GM12878 (cell line): Measurements from ENCODE around the gene ZFP3. TPM values are rescaled to one million over a fixed set of nuclear protein-coding genes. Genes with fewer than 3 reads are reported as not detected.

Experiments
- ATAC-seq: fragments of 200-7000 bp; cut with Tn5 transposase; 3 replicates; pipeline ENCODE4 v1.9.1; 2020; ENCODE audit warnings: mild to moderate bottlenecking, moderate library complexity
- BruUV-seq: library from RNA; stranded (reverse); fragments of 400-500 nt; replicated peaks from 2 replicates; lab custom pipeline; 2021; lab: Mats Ljungman, UMichigan
- CTCF ChIA-PET: fragments of 300-600 bp; sonication (Branson Sonifier 250); formaldehyde crosslinking; extraction: SDS; loops from one replicate; lab custom pipeline; 2021; ENCODE audit warnings: inconsistent platforms; lab: Yijun Ruan, JAX
- POLR2A ChIA-PET: fragments of 350-600 bp; formaldehyde crosslinking; extraction: SDS; loops from one replicate; lab custom pipeline; 2021; ENCODE audit warnings: inconsistent platforms; lab: Charles Lee
- RAD21 ChIA-PET: fragments of 300-600 bp; sonication (Branson Sonifier 250); formaldehyde crosslinking; loops from one replicate; lab custom pipeline; 2023; ENCODE audit warnings: antibody characterized with exemption; ENCODE audit not compliant: unreplicated experiment; lab: Charles Lee
- SMC1A ChIA-PET: fragments of 300-600 bp; sonication (Branson Sonifier 250); formaldehyde crosslinking; loops from one replicate; lab custom pipeline; 2023; ENCODE audit not compliant: unreplicated experiment, uncharacterized antibody; lab: Charles Lee
- DNase-seq: peaks from one replicate; pipeline ENCODE4 v3.0.0-alpha.2; 2011; ENCODE audit warnings: low read depth, low spot score
- FAIRE-seq: peaks from 3 replicates; lab custom pipeline; 2011; peaks lifted over from hg19 to GRCh38; lab: Jason Lieb, UNC
- H2AFZ ChIP-seq: 2 replicates; pipeline ENCODE4 v1.6.0; 2011; ENCODE audit warnings: low read depth, low read length, control low read depth; ENCODE audit not compliant: control insufficient read depth
- H3K27ac ChIP-seq: 2 replicates; pipeline ENCODE4 v1.5.1; 2011; ENCODE audit warnings: control low read depth; ENCODE audit not compliant: control insufficient read depth, insufficient read depth
- H3K27me3 ChIP-seq, 2 experiments: replicated peaks in 1 of 2; 2 replicates each; pipeline versions ENCODE4 v1.6.0 to v1.6.1; 2011; ENCODE audit warnings: low read length in 1 of 2; ENCODE audit not compliant: control insufficient read depth in 2 of 2, insufficient read depth in 2 of 2
- H3K36me3 ChIP-seq, 2 experiments: 2 replicates each; pipeline ENCODE4 v1.5.1; 2011; ENCODE audit warnings: low read length in 1 of 2; ENCODE audit not compliant: control insufficient read depth in 2 of 2, insufficient read depth in 2 of 2
- H3K4me1 ChIP-seq: 2 replicates; pipeline ENCODE4 v1.6.1; 2011; ENCODE audit warnings: mild to moderate bottlenecking, low read length, moderate library complexity, mixed read lengths; ENCODE audit not compliant: control insufficient read depth, insufficient read depth
- H3K4me2 ChIP-seq: 2 replicates; pipeline ENCODE4 v1.6.0; 2011; ENCODE audit warnings: control low read depth; ENCODE audit not compliant: control insufficient read depth, insufficient read depth
- H3K4me3 ChIP-seq: fragments of 200-600 bp; sonication (generic); 2 replicates; pipeline ENCODE4 v1.5.1; 2016
- H3K79me2 ChIP-seq: 2 replicates; pipeline ENCODE4 v1.6.0; 2011; ENCODE audit warnings: low read length; ENCODE audit not compliant: control insufficient read depth, insufficient read depth
- H3K9ac ChIP-seq: 2 replicates; pipeline ENCODE4 v1.8.0; 2011; ENCODE audit warnings: low read length, control low read depth, mixed read lengths; ENCODE audit not compliant: control insufficient read depth, insufficient read depth
- H3K9me3 ChIP-seq: replicated peaks from 3 replicates; pipeline ENCODE4 v1.5.1; 2011; ENCODE audit warnings: mild to moderate bottlenecking, low read length; ENCODE audit not compliant: control insufficient read depth, insufficient read depth
- H4K20me1 ChIP-seq: 2 replicates; pipeline ENCODE4 v1.6.0; 2011; ENCODE audit not compliant: control insufficient read depth, insufficient read depth
- ATF7 ChIP-seq: fragments of 450-650 bp; IDR thresholded peaks from 2 replicates; pipeline ENCODE4 v1.6.1; 2016; ENCODE audit warnings: low read depth, mild to moderate bottlenecking
- CEBPB ChIP-seq, 2 experiments: fragments of 150-350 bp in 1 of 2; IDR thresholded peaks; 2 replicates each; pipeline ENCODE4 v1.6.1; 2012 to 2014; ENCODE audit warnings: low read depth in 2 of 2, low read length in 2 of 2, borderline replicate concordance in 1 of 2, inconsistent platforms in 1 of 2
- CREB1 ChIP-seq: IDR thresholded peaks from 2 replicates; pipeline ENCODE4 v1.6.1; 2012; ENCODE audit warnings: low read depth, mild to moderate bottlenecking, inconsistent platforms
- HCFC1 ChIP-seq: fragments of 150-350 bp; IDR thresholded peaks from 2 replicates; pipeline ENCODE4 v1.6.1; 2014; ENCODE audit warnings: low read length
- HDAC2 ChIP-seq: fragments of 200-600 bp; sonication (generic); IDR thresholded peaks from 2 replicates; pipeline ENCODE4 v1.6.1; 2017
- KDM1A ChIP-seq: fragments of 200-600 bp; sonication (generic); IDR thresholded peaks from 2 replicates; pipeline ENCODE4 v1.6.1; 2016; ENCODE audit warnings: borderline replicate concordance
- MYC ChIP-seq: IDR thresholded peaks from 2 replicates; pipeline ENCODE4 v1.6.1; 2011; ENCODE audit warnings: mild to moderate bottlenecking, low read length, moderate library complexity, inconsistent platforms; ENCODE audit not compliant: insufficient read depth, insufficient replicate concordance, insufficient read length, severe bottlenecking
- POLR2AphosphoS5 ChIP-seq: IDR thresholded peaks from 2 replicates; pipeline ENCODE4 v1.6.1; 2011; ENCODE audit warnings: mild to moderate bottlenecking, low read length, inconsistent platforms
- RELA ChIP-seq: fragments of 450-650 bp; IDR thresholded peaks from 2 replicates; pipeline ENCODE4 v1.8.0; 2014; ENCODE audit warnings: borderline replicate concordance; ENCODE audit not compliant: partially characterized antibody
- SPI1 ChIP-seq: IDR thresholded peaks from 2 replicates; pipeline ENCODE4 v1.6.1; 2011; ENCODE audit warnings: low read depth, mild to moderate bottlenecking, low read length, moderate library complexity, borderline replicate concordance; ENCODE audit not compliant: insufficient read depth
- TCF7 ChIP-seq: IDR thresholded peaks from 2 replicates; pipeline ENCODE4 v1.6.1; 2014; ENCODE audit warnings: antibody characterized with exemption, borderline replicate concordance
- WGBS: methylation state at CpG from one replicate; pipeline ENCODE4 v1.1.6; 2016; ENCODE audit warnings: low lambda C conversion rate; ENCODE audit not compliant: insufficient replicate concordance, insufficient coverage; ENCODE audit errors: missing lambda C conversion rate; 5-methylcytosine and 5-hydroxymethylcytosine counted together
- in situ Hi-C: fragments of 300-500 bp; cut with MboI; formaldehyde crosslinking; loops from 9 replicates; pipeline ENCODE4 v1.14.3; 2018; ENCODE audit warnings: mixed read lengths
- intact Hi-C: fragments of 100-400 bp; cut with micrococcal nuclease; formaldehyde crosslinking; loops from one replicate; pipeline ENCODE4 v1.14.2; 2022; ENCODE audit not compliant: unreplicated experiment
- polyA plus RNA-seq, 11 experiments: library from polyadenylated mRNA; depleted of rRNA in 4 of 11; unstranded in 6 of 11; stranded (reverse) in 5 of 11; fragments of >200 nt; fragmentation: Nextera tagmentation in 4 of 11; fragmentation: Illumina TruSeq in 1 of 11; extraction: Ambion mirVana in 4 of 11; extraction: Trizol in 1 of 11; gene quantifications; 1 replicate in 1 of 11; 2 replicates in 10 of 11; pipeline versions ENCODE4 v1.2.1 to v1.2.3, GENCODE V29; 2011 to 2016; ENCODE audit warnings: inconsistent platforms in 2 of 11, missing spikeins in 2 of 11, low read depth in 1 of 11
- total RNA-seq, 4 experiments: library from RNA; depleted of rRNA in 3 of 4; stranded (reverse); fragments of >200 nt in 3 of 4; fragmentation: Illumina TruSeq in 1 of 4; extraction: Trizol in 1 of 4; gene quantifications; 2 replicates each; pipeline versions ENCODE4 v1.2.1 to v1.2.3, GENCODE V29; 2013 to 2021
- TF ChIP-seq, protein P1 (sequence below): IDR thresholded peaks from 2 replicates; pipeline ENCODE4 v1.6.1; 2012; ENCODE audit warnings: low read length, inconsistent platforms
- TF ChIP-seq, protein P2 (sequence below): fragments of 450-650 bp; IDR thresholded peaks from 2 replicates; pipeline ENCODE4 v1.6.1; 2017; ENCODE audit warnings: borderline replicate concordance
- TF ChIP-seq, protein P3 (sequence below), 3 experiments: IDR thresholded peaks in 2 of 3; conservative IDR thresholded peaks in 1 of 3; 2 replicates each; pipeline ENCODE4 v1.5.1; 2011; ENCODE audit warnings: low read depth in 3 of 3, low read length in 3 of 3, mild to moderate bottlenecking in 3 of 3, control low read depth in 2 of 3, moderate library complexity in 2 of 3, inconsistent platforms in 1 of 3, mixed read lengths in 1 of 3; ENCODE audit not compliant: control insufficient read depth in 2 of 3, insufficient read depth in 1 of 3; ENCODE audit errors: extremely low read depth in 1 of 3

Gene ZFP3
- total and polyA plus RNA-seq, 10 of the 15 experiments (the other 5 are each of a cell fraction or from before 2014, with no cell fraction given) = 0.37 to 4.1 (median 1.6) TPM

DNA sequence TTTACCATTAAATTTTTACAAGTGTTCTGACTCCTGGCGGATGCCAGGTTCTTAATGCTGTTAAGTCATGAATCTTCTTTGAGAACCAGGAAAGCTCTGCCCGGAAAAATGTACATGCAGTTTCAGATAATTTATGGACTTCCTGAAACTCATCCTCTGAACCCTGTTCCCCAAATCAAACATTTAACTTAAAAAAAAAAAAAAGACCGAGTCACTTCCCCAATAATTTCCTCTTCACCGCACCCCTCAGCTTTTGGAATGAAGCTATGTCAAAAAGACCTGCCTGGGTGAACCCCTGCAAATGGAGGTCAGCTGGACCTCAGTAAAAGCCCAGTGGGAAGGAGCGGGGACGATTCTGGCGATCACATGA, 18.4 kb downstream of the ZFP3 start:
- no peaks in the 10 kb centered on the region for H4K20me1 ChIP-seq
- peaks cover 48% of the 10 kb centered on the region for H3K9me3 ChIP-seq
- no peak for FAIRE-seq
- no peak for TF ChIP-seq CEBPB (IDR thresholded peaks at IDR 0.05; ENCODE audit: borderline replicate concordance in 1 of 2, low read depth in 2 of 2, low read length in 2 of 2)
- TF ChIP-seq RELA = no peak
- no peak for TF ChIP-seq SPI1
- TF ChIP-seq, protein P1, sequence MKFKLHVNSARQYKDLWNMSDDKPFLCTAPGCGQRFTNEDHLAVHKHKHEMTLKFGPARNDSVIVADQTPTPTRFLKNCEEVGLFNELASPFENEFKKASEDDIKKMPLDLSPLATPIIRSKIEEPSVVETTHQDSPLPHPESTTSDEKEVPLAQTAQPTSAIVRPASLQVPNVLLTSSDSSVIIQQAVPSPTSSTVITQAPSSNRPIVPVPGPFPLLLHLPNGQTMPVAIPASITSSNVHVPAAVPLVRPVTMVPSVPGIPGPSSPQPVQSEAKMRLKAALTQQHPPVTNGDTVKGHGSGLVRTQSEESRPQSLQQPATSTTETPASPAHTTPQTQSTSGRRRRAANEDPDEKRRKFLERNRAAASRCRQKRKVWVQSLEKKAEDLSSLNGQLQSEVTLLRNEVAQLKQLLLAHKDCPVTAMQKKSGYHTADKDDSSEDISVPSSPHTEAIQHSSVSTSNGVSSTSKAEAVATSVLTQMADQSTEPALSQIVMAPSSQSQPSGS = no peak
- no peak for TF ChIP-seq TCF7
- TF ChIP-seq MYC = no peak
- TF ChIP-seq, protein P2, sequence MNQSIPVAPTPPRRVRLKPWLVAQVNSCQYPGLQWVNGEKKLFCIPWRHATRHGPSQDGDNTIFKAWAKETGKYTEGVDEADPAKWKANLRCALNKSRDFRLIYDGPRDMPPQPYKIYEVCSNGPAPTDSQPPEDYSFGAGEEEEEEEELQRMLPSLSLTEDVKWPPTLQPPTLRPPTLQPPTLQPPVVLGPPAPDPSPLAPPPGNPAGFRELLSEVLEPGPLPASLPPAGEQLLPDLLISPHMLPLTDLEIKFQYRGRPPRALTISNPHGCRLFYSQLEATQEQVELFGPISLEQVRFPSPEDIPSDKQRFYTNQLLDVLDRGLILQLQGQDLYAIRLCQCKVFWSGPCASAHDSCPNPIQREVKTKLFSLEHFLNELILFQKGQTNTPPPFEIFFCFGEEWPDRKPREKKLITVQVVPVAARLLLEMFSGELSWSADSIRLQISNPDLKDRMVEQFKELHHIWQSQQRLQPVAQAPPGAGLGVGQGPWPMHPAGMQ = no peak
- TF ChIP-seq, protein P3, sequence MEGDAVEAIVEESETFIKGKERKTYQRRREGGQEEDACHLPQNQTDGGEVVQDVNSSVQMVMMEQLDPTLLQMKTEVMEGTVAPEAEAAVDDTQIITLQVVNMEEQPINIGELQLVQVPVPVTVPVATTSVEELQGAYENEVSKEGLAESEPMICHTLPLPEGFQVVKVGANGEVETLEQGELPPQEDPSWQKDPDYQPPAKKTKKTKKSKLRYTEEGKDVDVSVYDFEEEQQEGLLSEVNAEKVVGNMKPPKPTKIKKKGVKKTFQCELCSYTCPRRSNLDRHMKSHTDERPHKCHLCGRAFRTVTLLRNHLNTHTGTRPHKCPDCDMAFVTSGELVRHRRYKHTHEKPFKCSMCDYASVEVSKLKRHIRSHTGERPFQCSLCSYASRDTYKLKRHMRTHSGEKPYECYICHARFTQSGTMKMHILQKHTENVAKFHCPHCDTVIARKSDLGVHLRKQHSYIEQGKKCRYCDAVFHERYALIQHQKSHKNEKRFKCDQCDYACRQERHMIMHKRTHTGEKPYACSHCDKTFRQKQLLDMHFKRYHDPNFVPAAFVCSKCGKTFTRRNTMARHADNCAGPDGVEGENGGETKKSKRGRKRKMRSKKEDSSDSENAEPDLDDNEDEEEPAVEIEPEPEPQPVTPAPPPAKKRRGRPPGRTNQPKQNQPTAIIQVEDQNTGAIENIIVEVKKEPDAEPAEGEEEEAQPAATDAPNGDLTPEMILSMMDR (IDR thresholded peaks at IDR 0.05 in 2 of 3, conservative IDR thresholded peaks at IDR 0.05 in 1 of 3; ENCODE audit: control insufficient read depth in 2 of 3, extremely low read depth in 1 of 3, insufficient read depth in 1 of 3, low read depth in 3 of 3, low read length in 3 of 3) = no peak
- no peak for TF ChIP-seq POLR2AphosphoS5
- TF ChIP-seq HDAC2 = no peak
- TF ChIP-seq ATF7 = no peak
- no peak for TF ChIP-seq KDM1A
- TF ChIP-seq HCFC1 = no peak
- TF ChIP-seq CREB1 = no peak
- H3K27ac ChIP-seq = no peak overlapping the region
- no peak for DNase-seq
- H3K4me1 ChIP-seq = no peaks in the 10 kb centered on the region
- in situ Hi-C loops = no loop called here
- H3K4me2 ChIP-seq = no peak overlapping the region
- ChIA-PET SMC1A (no interaction called here), RAD21 (no interaction called here), POLR2A (interaction anchor here (0.6 kb wide), 2 partner anchors 14 to 79 kb away, joined by 3 read pairs; no protein-coding TSS in a partner anchor), CTCF (no interaction called here)
- H3K9ac ChIP-seq = no peak overlapping the region
- intact Hi-C loops = no loop called here
- no TSS peak for BruUV-seq
- no peaks in the 10 kb centered on the region; a peak in 1 of 4 replicates for H3K27me3 ChIP-seq
- 10% methylated on average over 7 of the region's 7 CpGs for WGBS
- H3K79me2 ChIP-seq = no peaks in the 10 kb centered on the region
- no peak overlapping the region for H3K4me3 ChIP-seq
- no peak for ATAC-seq
- no peaks in the 10 kb centered on the region for H3K36me3 ChIP-seq
- no peak overlapping the region for H2AFZ ChIP-seq
